ENCODE measurements around the gene BSCL2.
"Not testable (repeated sequence)": the region's sequence is repeated elsewhere in the genome, so short reads cannot be mapped to it uniquely, and the experiment has no call there.

BSCL2 gene

DNA sequence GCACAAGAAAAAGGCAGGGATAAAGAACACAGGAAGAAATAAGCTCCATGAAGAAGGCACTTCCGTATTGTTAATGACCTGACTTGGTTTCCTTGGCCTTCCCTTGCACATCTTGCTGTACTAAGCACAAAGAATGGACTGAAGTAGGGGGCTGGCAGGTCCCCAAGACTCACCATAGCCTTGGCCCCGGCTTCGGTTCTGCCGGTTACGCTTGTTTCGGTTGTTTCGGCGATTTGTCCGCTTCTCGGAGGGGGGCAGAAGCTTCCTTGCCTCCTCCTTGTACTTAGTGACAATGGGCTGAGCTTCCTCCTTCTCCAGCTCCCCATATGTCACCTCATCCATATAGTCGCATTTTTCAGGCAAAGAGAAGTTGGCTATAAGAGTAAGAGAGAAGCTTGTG lies 9.6 kb upstream of the BSCL2 start:
- DNase-seq (ENCODE audit: low spot score), result no peak

DNA sequence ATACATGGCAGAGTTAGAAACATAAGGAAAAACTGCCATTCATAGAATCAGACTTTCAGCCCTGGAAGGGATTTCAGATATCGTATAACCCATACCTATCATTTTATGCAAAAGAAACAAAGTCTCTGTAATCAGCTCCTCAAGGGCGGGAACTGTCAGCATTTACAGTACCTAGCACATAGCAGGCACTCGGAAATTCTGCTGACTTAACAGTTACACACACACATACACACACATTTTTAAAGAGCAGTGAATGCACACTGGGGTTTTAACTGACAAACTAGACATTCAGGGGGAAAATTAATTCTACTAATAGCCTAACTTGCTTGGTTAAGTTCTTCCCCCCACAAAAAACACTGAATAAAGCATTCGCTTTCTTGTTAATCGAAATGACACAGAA lies 9.0 kb upstream of the BSCL2 start:
- DNase-seq (ENCODE audit: low spot score), result no peak

DNA sequence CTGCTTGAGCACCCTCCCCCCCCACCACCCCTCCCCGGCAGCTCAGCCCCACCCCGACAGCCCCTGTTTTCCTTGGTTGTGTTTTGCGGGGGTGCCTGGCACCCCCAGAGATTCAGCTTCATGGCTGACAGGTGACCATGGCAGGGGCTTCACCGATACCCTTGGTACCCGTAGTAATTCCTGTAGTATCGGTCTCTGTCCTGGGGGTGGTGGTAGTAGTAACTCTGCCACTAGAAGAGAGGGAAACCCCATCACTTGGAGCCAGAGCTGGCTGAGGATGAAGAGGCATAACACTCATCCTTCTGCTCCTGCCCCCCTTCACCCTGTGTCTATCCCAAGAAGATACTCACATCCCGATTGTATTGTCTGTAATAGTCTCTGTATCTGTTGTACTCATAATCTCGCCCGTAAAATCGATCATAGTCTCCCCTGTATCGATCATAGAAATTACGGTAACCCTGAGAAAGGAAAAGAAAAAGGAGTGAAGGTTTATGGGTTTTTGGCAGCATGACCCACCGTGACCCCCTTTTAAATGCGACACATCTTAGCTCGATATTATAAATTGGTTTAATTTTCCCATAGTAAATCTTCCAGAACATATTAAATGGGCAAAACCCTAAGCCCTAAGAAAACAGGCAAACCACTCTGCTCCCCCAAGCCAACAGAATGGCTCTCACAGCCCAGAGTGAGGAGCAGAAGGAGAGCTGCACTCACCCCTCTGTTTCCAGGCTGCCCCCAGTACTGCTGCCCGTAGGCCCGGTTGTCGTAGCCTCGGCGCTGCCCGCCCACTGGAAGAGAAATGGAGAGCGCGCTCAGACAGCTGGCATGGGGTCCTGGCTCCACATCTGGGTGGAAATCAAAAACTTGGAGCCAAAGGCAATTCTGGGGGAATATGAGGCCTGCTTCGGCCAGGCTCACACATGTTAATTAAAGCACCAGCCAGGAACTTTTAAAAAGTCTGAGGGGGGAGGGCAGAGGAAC lies 8.2 kb upstream of the BSCL2 start:
- DNase-seq (ENCODE audit: low spot score), result no peak

DNA sequence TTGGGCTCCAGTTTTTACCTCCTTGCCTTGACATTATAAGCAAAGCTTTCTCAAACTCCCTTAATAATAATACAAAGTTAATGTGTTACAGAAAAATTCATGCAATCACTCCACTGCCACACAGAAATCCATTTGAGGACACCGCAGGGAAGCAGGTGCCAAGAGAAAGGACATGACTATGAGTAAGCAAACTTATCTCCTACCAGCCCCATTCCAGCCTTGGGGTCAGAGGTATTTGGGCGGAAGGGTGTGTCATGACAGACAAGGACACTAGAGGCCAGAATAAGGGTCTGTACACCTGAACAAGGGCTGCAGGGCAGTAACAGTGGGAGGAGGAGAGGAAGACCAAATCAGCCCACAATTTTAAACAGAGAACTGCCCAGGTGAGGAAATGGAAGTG lies 6.1 kb upstream of the BSCL2 start:
- DNase-seq (ENCODE audit: low spot score), result no peak

DNA sequence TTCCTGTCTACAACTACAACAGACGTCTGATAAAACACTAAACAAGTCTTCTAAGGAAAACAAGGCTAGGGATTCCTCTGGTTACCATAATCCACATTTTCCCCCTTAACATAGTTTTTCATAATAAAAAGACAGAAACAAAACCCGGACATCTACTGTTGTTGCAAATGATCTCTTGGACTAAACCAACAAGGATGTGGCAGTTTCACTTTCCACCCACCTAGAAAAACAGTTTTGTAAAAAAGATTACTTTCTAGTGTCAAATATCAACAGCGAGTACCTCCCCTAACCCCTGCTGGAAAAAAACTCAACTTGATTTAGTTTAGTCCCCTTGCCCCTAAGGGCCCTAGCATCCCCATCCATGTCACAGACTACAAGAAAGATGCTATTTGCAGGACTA lies 5.6 kb upstream of the BSCL2 start:
- DNase-seq (ENCODE audit: low spot score), result peak; percentile 20

DNA sequence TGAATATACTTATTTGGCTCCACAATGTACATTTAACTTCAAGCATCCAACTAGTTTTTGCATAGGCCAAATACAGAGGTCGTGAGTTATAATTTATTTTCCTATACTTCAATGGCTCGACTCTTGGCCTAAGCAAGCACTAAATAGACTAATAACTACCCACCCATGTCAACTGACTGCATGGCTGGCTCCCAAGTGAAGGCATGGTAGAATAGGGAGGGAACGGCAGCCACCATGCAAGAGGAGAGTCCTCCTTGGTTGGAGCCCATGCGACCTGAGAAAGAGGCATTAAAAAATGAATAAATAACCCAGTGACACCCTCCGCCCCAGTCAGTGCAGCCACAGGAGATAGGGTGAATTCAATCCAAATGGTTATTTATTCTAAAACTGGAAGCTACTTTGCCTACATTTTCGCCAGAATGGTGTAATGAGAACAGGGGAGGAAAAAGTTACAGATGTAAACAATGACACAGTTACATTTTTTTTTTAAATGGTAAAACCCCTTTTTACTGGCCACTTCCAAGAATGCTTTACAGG lies 5.1 kb upstream of the BSCL2 start:
- DNase-seq (ENCODE audit: low spot score), result no peak

DNA sequence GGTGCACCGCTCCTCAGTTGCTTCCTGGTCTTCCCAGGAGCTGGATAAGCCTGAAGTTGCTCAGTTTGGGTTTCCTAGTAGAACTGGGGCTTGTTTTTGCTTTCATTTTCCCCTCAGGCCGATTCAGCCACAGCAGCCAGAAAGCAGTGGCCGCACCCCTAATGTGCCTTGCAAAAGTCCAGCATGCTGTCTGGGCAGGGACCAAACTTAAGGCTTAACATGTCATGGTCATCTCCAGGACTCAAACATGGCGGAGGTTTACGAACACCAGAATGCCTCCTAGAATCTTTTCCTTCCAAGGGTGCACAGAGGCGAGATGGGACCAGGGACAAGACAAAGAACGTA lies 2.7 kb upstream of the BSCL2 start:
- peak; percentile 22 for DNase-seq (ENCODE audit: low spot score)

DNA sequence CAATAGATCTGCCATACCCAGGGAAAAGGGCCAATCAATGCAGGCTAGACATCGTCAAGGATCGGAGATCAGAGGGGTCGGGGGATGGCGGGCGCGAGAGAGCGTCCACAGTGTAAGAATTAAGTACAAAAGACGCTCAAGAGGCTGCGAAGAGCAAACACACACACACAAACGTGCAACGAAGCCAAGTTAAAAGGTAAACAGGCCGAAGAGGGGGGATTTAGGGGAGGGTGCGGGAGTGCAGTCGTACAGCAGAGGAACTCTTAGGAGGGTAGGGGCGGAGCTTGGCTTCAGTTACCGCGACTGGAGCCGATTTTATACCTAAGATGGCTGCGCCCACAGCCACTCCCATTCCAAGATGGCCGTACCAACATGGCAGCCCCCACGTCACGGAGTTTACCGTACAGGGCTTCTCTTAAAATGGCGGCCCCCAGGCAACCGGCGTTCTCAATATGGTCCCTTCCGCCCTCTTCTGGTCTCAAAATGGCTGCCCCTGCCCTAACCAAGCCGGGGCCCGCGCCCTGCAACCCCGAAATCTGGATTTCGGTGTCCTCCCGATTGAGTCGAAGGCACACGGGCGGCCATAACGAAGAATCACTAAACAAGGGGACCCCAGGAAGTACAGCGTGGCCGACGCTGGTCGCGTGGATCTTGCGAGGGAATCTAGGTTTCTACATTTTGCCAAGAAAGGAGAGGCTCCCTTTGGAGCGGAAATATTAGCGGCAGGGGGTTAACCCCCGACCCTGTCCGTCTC lies 2.2 kb upstream of the BSCL2 start:
- peak; percentile 98 for DNase-seq (ENCODE audit: low spot score)

DNA sequence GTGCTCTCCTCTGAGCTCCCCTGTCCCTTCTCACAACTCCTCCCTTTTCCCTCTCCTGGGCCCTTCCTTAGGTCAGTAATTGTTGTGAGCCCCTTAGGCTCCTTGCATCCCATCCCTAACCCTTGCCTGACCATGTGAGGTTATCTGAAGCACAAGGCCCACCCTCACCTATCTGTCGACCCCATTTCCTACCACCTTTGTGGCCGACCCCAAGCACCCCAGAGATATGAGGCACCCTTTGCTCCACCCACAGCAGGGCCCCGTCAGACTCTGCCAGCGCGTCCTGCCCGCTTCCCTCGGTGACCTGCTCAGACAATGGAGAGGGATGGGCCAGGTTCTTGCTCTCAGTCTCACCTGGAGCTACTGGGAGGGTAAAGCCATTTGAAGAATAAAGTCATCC lies 1.6 kb upstream of the BSCL2 start:
- peak; percentile 49 for DNase-seq (ENCODE audit: low spot score)

DNA sequence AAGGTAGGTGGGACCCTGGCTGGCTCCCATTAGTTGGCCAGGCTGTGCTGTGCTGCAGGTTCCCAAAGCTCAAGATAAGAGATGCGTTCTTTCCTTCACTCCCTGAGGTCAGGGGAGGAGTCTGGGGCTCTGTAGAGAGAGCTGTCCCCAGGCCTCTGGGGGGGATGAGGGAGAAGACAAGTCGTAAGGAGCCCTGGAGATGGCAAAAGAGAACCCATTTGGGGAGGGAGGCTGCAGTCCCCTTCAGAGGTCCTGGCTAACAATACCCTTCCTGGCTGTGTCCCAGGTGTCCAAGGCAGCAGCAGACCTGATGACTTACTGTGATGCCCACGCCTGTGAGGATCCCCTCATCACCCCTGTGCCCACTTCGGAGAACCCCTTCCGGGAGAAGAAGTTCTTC lies 1.2 kb upstream of the BSCL2 start:
- no peak for DNase-seq (ENCODE audit: low spot score)

DNA sequence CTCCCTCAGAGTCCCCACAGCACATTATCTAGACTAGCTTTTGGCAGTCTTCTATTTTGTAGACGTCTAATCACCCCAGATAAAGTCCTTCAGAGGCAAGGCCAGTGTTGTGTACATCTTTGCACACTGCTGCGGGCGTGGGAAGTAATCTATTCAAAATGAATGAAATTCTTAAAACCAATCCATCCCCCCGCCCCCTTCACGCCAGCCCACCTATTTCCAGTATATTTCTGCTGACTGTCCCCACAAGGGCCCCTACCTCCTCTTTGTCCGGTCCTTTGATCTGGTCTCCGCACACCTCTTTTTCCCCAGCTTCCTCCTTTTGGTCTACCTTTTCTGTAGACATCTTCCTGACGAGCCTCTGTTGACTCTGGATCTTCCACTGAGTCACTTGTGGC lies 375 bp downstream of the BSCL2 start:
- DNase-seq (ENCODE audit: low spot score), result no peak

DNA sequence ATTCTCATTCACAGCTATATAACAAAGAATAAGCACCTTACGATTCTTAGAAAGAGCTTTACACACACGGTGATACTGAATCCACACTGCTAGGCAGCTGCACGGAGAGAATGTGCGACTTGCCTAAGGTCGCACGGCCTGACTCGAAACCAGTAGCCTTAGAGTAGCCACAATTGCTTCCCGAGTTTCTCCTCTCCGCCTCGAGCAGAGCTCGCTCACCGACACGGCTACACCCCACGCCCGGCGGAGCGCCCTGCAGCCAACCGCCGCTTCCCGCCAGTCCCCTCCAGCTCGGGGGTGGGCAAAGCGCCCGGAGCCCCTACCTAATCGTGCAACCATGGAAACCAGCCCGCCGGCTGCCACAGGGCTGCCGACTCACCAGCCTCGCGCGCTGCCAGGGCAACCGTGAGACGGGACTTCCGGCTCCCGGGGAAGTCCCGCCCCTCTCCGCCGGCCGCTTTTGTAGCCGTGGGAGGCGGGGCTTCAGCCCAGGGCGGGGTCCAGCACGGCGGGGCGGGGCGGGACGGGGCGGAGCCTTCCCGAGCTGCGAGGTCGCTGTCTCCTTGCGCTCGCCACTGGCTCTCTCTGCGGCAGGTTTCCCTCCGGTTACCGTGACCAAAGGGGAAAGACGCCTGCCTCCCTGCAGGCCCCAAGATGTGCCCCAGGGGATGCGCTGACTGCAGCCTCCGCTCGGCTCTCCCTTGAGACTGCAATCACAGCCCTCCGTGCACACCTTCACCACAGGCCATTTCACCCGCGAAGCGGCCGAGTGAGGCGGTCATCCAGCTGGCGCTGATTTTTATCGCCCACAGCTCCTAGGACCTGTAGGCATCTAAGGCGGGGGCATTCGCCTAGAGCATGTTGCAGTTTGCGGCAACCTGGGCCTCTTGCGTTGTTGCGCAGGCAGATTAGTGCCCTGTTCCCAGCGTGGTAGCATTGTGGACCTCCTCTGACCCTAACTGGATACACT lies 1.1 kb downstream of the BSCL2 start:
- peak; percentile 94 for DNase-seq (ENCODE audit: low spot score)

DNA sequence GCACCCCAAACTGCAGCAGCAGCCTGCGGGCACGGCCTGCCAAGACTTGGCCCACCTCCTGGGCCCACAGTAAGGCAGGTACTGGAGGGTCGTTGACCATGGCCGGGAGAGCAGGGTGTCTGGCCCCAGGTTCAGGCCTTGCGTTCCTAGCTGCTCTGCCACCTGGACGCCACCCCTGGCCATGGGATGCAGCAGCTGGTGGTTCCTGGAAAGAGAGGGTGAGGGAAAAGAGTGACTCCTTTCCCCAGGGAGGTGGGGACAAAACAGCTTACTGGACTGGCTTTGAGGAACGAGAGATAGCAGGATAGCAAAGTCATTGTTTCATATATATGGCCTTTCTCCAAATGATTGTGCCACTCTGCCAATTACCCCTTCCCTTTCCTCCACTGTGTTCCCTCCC lies 1.8 kb downstream of the BSCL2 start:
- no peak for DNase-seq (ENCODE audit: low spot score)

DNA sequence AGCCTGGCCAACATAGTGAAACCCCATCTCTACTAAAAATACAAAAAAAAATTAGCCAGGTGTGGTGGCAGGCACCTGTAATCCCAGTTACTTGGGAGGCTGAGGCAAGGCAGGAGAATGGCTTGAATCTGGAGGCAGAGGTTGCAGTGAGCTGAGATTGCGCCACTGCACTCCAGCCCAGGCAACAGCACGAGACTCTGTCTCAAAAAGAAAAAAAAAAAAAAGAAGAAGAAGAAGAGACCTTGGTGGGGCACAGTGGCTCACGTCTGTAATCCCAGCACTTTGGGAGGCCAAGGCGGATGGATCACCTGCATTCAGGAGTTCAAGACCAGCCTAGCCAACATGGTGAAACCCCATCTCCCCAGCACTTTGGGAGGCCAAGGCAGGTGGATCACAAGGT lies 3.3 kb downstream of the BSCL2 start:
- DNase-seq (ENCODE audit: low spot score), result not testable (repeated sequence)

DNA sequence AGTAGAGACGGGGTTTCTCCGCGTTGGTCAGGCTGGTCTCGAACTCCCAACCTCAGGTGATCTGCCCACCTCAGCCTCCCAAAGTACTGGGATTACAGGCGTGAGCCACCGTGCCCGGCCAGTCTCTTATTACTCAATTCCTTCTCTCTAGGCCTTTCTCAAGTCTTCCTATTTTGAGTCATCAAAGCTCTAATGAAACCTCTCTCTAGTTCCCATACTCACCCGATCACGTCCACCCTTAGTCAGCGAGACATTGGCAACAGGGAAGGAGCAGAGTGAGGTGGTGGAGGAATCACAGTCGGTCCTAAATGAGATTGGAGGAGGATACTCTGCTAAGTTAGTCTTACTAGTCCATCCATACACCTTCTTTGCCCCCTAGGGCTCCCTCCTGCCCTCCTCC lies 5.0 kb downstream of the BSCL2 start:
- no peak for DNase-seq (ENCODE audit: low spot score)

DNA sequence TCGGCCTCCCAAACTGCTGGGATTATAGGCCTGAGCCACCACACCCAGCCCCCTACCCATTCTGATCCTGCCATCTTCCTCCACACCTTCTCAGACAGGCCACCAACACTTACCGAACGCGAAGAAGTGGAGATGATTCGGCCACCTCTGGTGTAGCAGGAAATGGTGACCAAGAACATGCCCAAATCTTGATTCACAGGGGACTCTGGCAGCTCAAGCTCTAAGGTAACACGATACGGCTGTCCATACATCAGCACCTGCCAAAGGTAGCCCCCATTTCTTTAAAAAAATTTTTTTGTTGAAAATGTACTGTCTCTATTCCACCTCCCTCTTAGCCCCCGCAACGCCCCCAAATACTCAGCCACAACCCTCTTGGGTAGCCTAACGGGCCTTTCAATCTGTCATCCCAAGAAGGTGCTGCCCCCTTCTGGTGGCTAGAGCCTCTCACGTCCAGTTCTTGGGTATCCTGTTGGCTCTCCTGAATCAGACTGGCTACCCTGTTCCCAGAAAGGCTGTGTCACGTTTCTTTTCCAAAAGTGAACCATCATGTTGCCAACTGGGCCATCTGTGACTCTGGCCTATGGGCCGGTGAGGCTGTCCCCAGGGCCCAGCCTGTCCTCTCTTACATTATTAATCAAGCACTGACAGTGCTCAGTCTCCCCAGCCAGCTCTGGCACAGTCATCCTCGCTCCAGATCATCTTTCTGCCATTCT lies 12.6 kb downstream of the BSCL2 start:
- DNase-seq (ENCODE audit: low spot score), result peak; percentile 81

DNA sequence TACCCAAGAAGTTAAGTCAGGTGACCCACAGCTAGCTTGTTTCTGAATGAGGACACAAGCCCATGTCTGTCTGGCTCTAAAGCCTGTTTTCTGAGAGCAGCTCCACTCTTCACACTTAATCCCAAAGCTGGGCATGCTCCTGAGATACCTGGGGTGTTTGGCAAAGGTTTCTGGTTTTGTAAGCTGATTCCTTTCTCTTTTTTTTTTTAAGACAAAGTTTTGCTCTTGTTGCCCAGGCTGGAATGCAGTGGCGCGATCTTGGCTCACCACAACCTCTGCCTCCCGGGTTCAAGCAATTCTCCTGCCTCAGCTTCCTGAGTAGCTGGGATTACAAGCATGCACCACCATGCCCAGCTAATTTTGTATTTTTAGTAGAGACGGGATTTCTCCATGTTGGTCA lies 13.6 kb downstream of the BSCL2 start:
- DNase-seq (ENCODE audit: low spot score), result not testable (repeated sequence)

DNA sequence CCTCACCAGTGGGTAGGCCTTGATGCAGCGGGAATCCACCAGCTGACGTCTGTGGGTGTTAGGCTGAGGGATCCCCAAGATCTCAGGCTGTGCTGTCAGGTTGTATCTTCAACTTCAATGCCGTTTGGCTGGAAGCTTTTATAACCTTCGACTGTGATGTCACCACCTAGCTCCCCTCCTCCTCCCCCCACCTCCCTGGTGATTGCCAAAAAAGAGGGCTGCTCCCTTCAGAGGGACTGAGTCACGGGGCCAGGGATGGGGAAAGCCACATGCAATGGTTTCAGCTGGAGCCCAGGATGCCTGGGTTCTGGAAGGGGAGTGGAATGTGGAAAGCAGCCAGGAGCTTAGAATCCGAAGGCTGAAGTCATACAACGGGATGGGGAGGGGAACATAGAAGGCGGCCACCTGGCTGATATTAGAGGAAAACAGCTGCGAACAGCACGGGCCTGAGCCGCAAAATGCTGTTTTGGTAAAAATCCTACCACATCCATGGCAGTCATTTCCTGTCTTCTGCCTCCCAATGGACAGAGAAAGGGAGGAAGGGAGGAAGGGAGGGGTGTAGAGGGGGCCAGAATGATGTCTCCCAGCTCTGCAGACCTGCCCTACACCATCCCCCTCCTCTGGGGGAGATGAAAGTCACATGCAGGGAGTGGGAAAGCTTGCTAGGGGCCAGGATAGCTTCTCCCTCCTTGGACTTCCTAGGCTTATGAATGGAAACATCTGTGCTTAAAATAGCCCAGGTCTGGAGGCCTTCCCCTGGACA lies 17.6 kb downstream of the BSCL2 start, which contains the start of gene LRRN4CL:
Gene LRRN4CL (minus strand): TSS at position 110 of the 763 bp plus-strand sequence. CDS start 1,022 bp downstream, outside the sequence.
- DNase-seq (ENCODE audit: low spot score), result no peak

DNA sequence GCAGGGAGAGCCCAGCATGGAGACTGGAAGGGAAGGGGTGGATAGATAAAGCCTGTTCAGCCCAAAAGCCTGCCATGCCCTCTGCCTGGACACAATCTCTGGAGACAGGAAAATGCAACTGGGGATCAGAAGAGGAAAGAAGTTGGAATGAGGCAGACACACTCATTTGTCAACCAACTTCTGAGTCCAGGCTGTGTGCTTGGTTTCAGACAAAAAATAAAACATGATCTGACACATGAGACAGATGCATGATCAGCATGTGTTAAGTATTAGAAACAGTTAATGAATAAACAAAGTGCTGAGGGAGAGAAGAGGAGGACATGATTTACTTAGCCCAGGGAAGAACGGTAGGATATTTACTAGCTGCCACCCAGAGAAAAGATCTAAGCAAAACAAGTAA lies 18.7 kb downstream of the BSCL2 start:
- no peak for DNase-seq (ENCODE audit: low spot score)
